HG03354 (cell line): ENCODE measurements around the gene CREB3L4.
"Not testable (repeated sequence)": the region's sequence is repeated elsewhere in the genome, so short reads cannot be mapped to it uniquely, and the experiment has no call there.

Experiments used
- ATAC-seq: cut with Tn5 transposase; IDR thresholded peaks from one replicate; pipeline ENCODE4 v1.9.1; 2021; ENCODE audit warnings: mild to moderate bottlenecking; ENCODE audit not compliant: unreplicated experiment, poor library complexity, severe bottlenecking

CREB3L4 gene

GRCh38 chr1:153979091-153979490, 11.4 kb downstream of the CREB3L4 start:
- not testable (repeated sequence) for ATAC-seq

GRCh38 chr1:153981735-153982134, 14.0 kb downstream of the CREB3L4 start:
- ATAC-seq, result not testable (repeated sequence)

- no peak for ATAC-seq
Observed at GRCh38 chr1:153984123-153984894, 16.6 kb downstream of the CREB3L4 start.

- no peak for ATAC-seq
Observed at GRCh38 chr1:153985341-153985912, 17.7 kb downstream of the CREB3L4 start.

- no peak for ATAC-seq
Observed at GRCh38 chr1:153985941-153986761, 18.4 kb downstream of the CREB3L4 start, which contains the start of gene RAB13. TSS of gene RAB13 (minus strand) at chr1:153986339. CDS start at chr1:153986236, 103 bp downstream.

GRCh38 chr1:153987621-153988020, 19.9 kb downstream of the CREB3L4 start:
- ATAC-seq, result no peak

GRCh38 chr1:153990468-153991150, 22.9 kb downstream of the CREB3L4 start, which contains the start of gene RPS27:
TSS of gene RPS27 (plus strand) at chr1:153990762. CDS start at chr1:153990797, 35 bp downstream.
- peak; percentile 79 for ATAC-seq

GRCh38 chr1:153991151-153991630, 23.5 kb downstream of the CREB3L4 start:
- no peak for ATAC-seq

GRCh38 chr1:153991806-153992205, 24.1 kb downstream of the CREB3L4 start:
- ATAC-seq, result no peak

GRCh38 chr1:153995202-153995601, 27.5 kb downstream of the CREB3L4 start:
- ATAC-seq, result no peak

GRCh38 chr1:153995640-153996039, 27.9 kb downstream of the CREB3L4 start:
- ATAC-seq, result no peak

GRCh38 chr1:153996882-153997281, 29.2 kb downstream of the CREB3L4 start:
- not testable (repeated sequence) for ATAC-seq

- ATAC-seq, result no peak
Observed at GRCh38 chr1:154000420-154000819, 32.7 kb downstream of the CREB3L4 start.

GRCh38 chr1:154006136-154006535, 38.4 kb downstream of the CREB3L4 start:
- no peak for ATAC-seq

- no peak for ATAC-seq
Observed at GRCh38 chr1:154012129-154012528, 44.4 kb downstream of the CREB3L4 start.

GRCh38 chr1:154012543-154012942, 44.8 kb downstream of the CREB3L4 start:
- ATAC-seq, result not testable (repeated sequence)

- no peak for ATAC-seq
Observed at GRCh38 chr1:154014154-154014907, 46.6 kb downstream of the CREB3L4 start.

- no peak for ATAC-seq
Observed at GRCh38 chr1:154019269-154019668, 51.6 kb downstream of the CREB3L4 start.

- no peak for ATAC-seq
Observed at GRCh38 chr1:154019940-154020339, 52.2 kb downstream of the CREB3L4 start.
